Fibroblast of lung (primary cell): ENCODE measurements around the gene ST6GALNAC2. TPM values are rescaled to one million over a fixed set of nuclear protein-coding genes. Genes with fewer than 3 reads are reported as not detected.
A peak's percentile ranks its signal among the peaks of the same experiment; 100 is the strongest.

Experiments used
- DNase-seq, 2 donors: peaks; one replicate each; pipeline versions ENCODE4 v3.0.0 to v3.0.0-alpha.2; 2010; ENCODE audit warnings: low read depth in 2 of 2
- H2AFZ ChIP-seq: 2 replicates; pipeline ENCODE4 v1.5.1; 2012; ENCODE audit warnings: low read length, control low read depth, inconsistent platforms
- H3K27ac ChIP-seq: 2 replicates; pipeline ENCODE4 v1.5.1; 2011; ENCODE audit warnings: low read length, control low read depth; ENCODE audit not compliant: insufficient read depth
- H3K27me3 ChIP-seq: 2 replicates; pipeline ENCODE4 v1.5.1; 2011; ENCODE audit warnings: mild to moderate bottlenecking, low read length; ENCODE audit not compliant: control insufficient read depth, insufficient read depth
- H3K36me3 ChIP-seq: 2 replicates; pipeline ENCODE4 v1.5.1; 2011; ENCODE audit warnings: low read length; ENCODE audit not compliant: control insufficient read depth, insufficient read depth
- H3K4me1 ChIP-seq: 2 replicates; pipeline ENCODE4 v1.5.1; 2011; ENCODE audit warnings: low read length; ENCODE audit not compliant: control insufficient read depth, insufficient read depth; ENCODE audit errors: extremely low read depth
- H3K4me2 ChIP-seq: 2 replicates; pipeline ENCODE4 v1.5.1; 2011; ENCODE audit warnings: low read length, control low read depth; ENCODE audit not compliant: insufficient read depth; ENCODE audit errors: extremely low read depth
- H3K4me3 ChIP-seq, 4 experiments: fragments of 200-600 bp in 1 of 4; sonication (generic) in 1 of 4; replicated peaks in 1 of 4; 2 replicates each; pipeline ENCODE4 v1.5.1; 2011 to 2016; ENCODE audit warnings: low read length in 4 of 4, low read depth in 3 of 4, mild to moderate bottlenecking in 3 of 4, control low read depth in 2 of 4, inconsistent platforms in 1 of 4, mixed read lengths in 1 of 4; ENCODE audit not compliant: insufficient read depth in 1 of 4; ENCODE audit errors: control extremely low read depth in 1 of 4
- H3K79me2 ChIP-seq: 2 replicates; pipeline ENCODE4 v1.5.1; 2012; ENCODE audit warnings: mild to moderate bottlenecking, low read length, inconsistent platforms; ENCODE audit not compliant: control insufficient read depth, insufficient read depth
- H3K9ac ChIP-seq: 2 replicates; pipeline ENCODE4 v1.5.1; 2011; ENCODE audit warnings: mild to moderate bottlenecking, low read length, control low read depth; ENCODE audit not compliant: insufficient read depth
- H3K9me3 ChIP-seq: 2 replicates; pipeline ENCODE4 v1.5.1; 2012; ENCODE audit warnings: low read depth, low read length; ENCODE audit not compliant: control insufficient read depth, insufficient read depth
- H4K20me1 ChIP-seq: 2 replicates; pipeline ENCODE4 v1.5.1; 2011; ENCODE audit warnings: low read length; ENCODE audit not compliant: control insufficient read depth, insufficient read depth; ENCODE audit errors: extremely low read depth
- EZH2 ChIP-seq: IDR thresholded peaks from 2 replicates; pipeline ENCODE4 v1.5.1; 2012; ENCODE audit warnings: low read length, control low read depth, mild to moderate bottlenecking; ENCODE audit errors: missing control alignments
- polyA plus RNA-seq, 2 donors: library from polyadenylated mRNA; depleted of rRNA in 1 of 2; stranded (reverse) in 1 of 2; unstranded in 1 of 2; fragments of >200 nt; gene quantifications; 2 replicates each; pipeline ENCODE4 v1.2.1, GENCODE V29; 2011 to 2012; ENCODE audit warnings: missing spikeins in 1 of 2
- total RNA-seq: library from RNA; depleted of rRNA; stranded (reverse); fragments of >200 nt; gene quantifications from 2 replicates; pipeline ENCODE4 v1.2.1, GENCODE V29; 2014
- TF ChIP-seq, protein P1 (sequence below), 2 donors: IDR thresholded peaks in 1 of 2; conservative IDR thresholded peaks in 1 of 2; 1 replicate in 1 of 2; 2 replicates in 1 of 2; pipeline ENCODE4 v1.5.1; 2011 to 2012; ENCODE audit warnings: low read length in 2 of 2, control low read depth in 1 of 2, inconsistent platforms in 1 of 2, low read depth in 1 of 2, mild to moderate bottlenecking in 1 of 2

ST6GALNAC2 gene
- total and polyA plus RNA-seq, 2 donors (not counting 1 experiment from before 2014, with no cell fraction given), result 0.42 to 0.83 TPM

DNA sequence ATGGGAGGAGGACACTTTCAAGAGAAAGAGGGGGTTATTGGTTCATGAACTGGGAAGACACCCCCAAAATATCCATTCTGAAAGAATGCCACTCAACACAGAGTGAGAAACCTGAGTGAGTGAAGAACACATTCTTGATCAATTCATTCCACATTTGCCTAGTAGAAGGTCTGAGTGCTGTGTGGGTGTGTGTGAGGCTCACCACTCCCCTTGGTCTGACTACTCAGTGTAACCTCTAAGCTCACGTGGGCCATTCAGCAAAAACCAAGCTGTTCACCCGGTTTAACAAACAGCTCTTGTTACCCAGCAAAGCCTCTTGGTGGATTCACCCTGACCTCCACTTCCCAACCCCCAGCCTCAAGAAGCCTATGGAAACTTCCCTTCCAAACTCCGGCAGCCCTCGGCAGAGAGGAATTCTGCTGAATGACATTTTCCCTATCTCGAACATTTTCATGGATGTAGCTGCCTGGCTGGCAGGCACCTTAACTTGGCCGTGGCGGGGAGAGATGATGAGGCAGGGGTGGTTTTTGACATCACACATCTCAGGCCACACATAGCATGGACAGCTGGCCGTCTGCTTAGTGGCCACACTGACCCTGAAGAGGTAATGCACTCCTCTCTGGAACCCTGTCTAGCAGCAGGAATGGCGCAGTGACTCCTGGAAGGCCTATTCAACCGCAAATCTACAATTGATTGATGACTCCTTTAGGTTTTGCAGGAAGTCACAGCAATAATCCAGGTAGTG, 46.3 kb upstream of the ST6GALNAC2 start:
- Histone ChIP-seq H3K79me2 (no peaks in the 10 kb centered on the region), H3K27me3 (no peaks in the 10 kb centered on the region), H3K4me1 (no peaks in the 10 kb centered on the region), H3K4me2 (no peak overlapping the region), H2AFZ (no peak overlapping the region), H3K4me3 (no peak overlapping the region), H3K9me3 (no peaks in the 10 kb centered on the region), H3K27ac (no peak overlapping the region), H3K9ac (no peak overlapping the region), H4K20me1 (no peaks in the 10 kb centered on the region), H3K36me3 (no peaks in the 10 kb centered on the region)
- TF ChIP-seq, protein P1, sequence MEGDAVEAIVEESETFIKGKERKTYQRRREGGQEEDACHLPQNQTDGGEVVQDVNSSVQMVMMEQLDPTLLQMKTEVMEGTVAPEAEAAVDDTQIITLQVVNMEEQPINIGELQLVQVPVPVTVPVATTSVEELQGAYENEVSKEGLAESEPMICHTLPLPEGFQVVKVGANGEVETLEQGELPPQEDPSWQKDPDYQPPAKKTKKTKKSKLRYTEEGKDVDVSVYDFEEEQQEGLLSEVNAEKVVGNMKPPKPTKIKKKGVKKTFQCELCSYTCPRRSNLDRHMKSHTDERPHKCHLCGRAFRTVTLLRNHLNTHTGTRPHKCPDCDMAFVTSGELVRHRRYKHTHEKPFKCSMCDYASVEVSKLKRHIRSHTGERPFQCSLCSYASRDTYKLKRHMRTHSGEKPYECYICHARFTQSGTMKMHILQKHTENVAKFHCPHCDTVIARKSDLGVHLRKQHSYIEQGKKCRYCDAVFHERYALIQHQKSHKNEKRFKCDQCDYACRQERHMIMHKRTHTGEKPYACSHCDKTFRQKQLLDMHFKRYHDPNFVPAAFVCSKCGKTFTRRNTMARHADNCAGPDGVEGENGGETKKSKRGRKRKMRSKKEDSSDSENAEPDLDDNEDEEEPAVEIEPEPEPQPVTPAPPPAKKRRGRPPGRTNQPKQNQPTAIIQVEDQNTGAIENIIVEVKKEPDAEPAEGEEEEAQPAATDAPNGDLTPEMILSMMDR (conservative IDR thresholded peaks at IDR 0.05 in 1 of 2, IDR thresholded peaks at IDR 0.05 in 1 of 2; ENCODE audit: low read depth in 1 of 2, low read length in 2 of 2), result no peak
- no peak for TF ChIP-seq EZH2
- DNase-seq, result peak in 1 of 2 donors; percentile 32

DNA sequence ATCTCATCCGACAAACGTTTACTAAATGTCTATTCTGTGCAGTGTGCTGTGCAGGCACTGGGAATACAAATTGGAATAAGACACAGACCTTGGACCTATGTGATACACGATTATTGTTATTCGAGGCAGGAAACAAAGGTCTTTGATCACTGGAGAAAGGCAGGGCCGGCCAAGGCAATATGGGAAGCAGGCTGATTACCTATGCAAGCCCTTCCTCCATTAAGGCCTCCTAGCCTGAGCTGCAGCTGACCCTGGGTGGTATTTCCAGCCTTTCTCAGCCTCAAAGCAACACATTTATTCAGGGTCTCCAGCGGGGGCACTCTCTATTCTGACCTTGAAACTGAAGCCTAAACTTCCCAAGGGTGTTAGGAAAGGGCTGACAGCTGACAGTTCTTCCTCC, 44.5 kb upstream of the ST6GALNAC2 start:
- H3K4me3 ChIP-seq, result no peak overlapping the region
- no peaks in the 10 kb centered on the region for H3K9me3 ChIP-seq
- TF ChIP-seq EZH2, result no peak
- TF ChIP-seq, protein P1 (conservative IDR thresholded peaks at IDR 0.05 in 1 of 2, IDR thresholded peaks at IDR 0.05 in 1 of 2; ENCODE audit: low read depth in 1 of 2, low read length in 2 of 2), result no peak
- peaks cover 7% of the 10 kb centered on the region for H3K27me3 ChIP-seq
- H3K27ac ChIP-seq, result no peak overlapping the region
- H3K36me3 ChIP-seq, result no peaks in the 10 kb centered on the region
- no peaks in the 10 kb centered on the region for H3K4me1 ChIP-seq
- no peaks in the 10 kb centered on the region for H4K20me1 ChIP-seq
- no peaks in the 10 kb centered on the region for H3K79me2 ChIP-seq
- H2AFZ ChIP-seq, result no peak overlapping the region
- no peak overlapping the region for H3K9ac ChIP-seq
- no peak overlapping the region for H3K4me2 ChIP-seq
- no peak for DNase-seq

DNA sequence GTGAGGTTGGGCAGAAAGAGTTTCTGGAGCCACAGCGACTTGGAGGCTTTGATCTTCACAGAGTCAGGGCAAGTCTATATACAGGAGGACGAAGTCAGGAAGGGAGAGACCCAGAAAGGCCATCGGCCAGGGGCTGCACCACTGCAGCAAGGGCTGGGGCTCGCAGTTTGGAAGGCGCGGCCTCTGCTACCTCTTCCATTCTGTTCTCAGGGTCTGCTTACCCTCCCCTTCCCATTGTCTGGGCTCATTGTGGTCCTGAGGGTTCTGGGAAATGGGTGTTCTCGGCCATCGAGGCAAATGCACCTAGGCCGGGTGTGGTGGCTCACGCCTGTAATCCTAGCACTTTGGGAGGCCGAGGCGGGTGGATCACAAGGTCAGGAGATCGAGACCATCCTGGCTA, 41.9 kb upstream of the ST6GALNAC2 start:
- TF ChIP-seq, protein P1 (conservative IDR thresholded peaks at IDR 0.05 in 1 of 2, IDR thresholded peaks at IDR 0.05 in 1 of 2; ENCODE audit: low read depth in 1 of 2, low read length in 2 of 2), result no peak
- TF ChIP-seq EZH2, result no peak
- peaks cover 7% of the 10 kb centered on the region for H3K27me3 ChIP-seq
- no peaks in the 10 kb centered on the region for H4K20me1 ChIP-seq
- H3K4me3 ChIP-seq, result no peak overlapping the region
- no peaks in the 10 kb centered on the region for H3K9me3 ChIP-seq
- H2AFZ ChIP-seq, result no peak overlapping the region
- peaks cover 7% of the 10 kb centered on the region for H3K4me1 ChIP-seq
- H3K27ac ChIP-seq, result no peak overlapping the region
- no peak overlapping the region for H3K9ac ChIP-seq
- no peaks in the 10 kb centered on the region for H3K36me3 ChIP-seq
- no peak overlapping the region for H3K4me2 ChIP-seq
- no peaks in the 10 kb centered on the region for H3K79me2 ChIP-seq
- DNase-seq, result no peak
